H4 (cell line): Measurements from ENCODE around the gene ULBP2. TPM values are rescaled to one million over a fixed set of nuclear protein-coding genes. Genes with fewer than 3 reads are reported as not detected.
"Not testable (repeated sequence)": the region's sequence is repeated elsewhere in the genome, so short reads cannot be mapped to it uniquely, and the experiment has no call there.

ENCODE experiments used
- DNase-seq: peaks from one replicate; pipeline ENCODE4 v3.0.0-alpha.2; 2015; ENCODE audit warnings: low spot score
- total RNA-seq: library from RNA; depleted of rRNA; stranded (reverse); fragments of >200 nt; shearing (Covaris generic); gene quantifications from 2 replicates; pipeline ENCODE4 v1.2.3, GENCODE V29; 2014

ULBP2 gene
- total RNA-seq, 1 experiment from 2014 or later = 15.7 TPM

GRCh38 chr6:149908480-149908879 lies 33.3 kb upstream of the ULBP2 start:
- DNase-seq = not testable (repeated sequence)

- no peak for DNase-seq
These were observed 31.9 kb upstream of the ULBP2 start for GRCh38 chr6:149909701-149910470.

- no peak for DNase-seq
These were observed 31.1 kb upstream of the ULBP2 start for GRCh38 chr6:149910721-149911151.

- DNase-seq = not testable (repeated sequence)
These were observed 29.1 kb upstream of the ULBP2 start for GRCh38 chr6:149912680-149913079.

- no peak for DNase-seq
These were observed 28.7 kb upstream of the ULBP2 start for GRCh38 chr6:149913085-149913484.

GRCh38 chr6:149913540-149914240 lies 28.1 kb upstream of the ULBP2 start:
- no peak for DNase-seq

GRCh38 chr6:149915970-149916865 lies 25.6 kb upstream of the ULBP2 start:
- DNase-seq = no peak

GRCh38 chr6:149917679-149918078 lies 24.1 kb upstream of the ULBP2 start:
- no peak for DNase-seq

- DNase-seq = no peak
These were observed 23.5 kb upstream of the ULBP2 start for GRCh38 chr6:149918151-149918905.

- DNase-seq = not testable (repeated sequence)
These were observed 22.5 kb upstream of the ULBP2 start for GRCh38 chr6:149919126-149919833.

GRCh38 chr6:149919834-149920225 lies 22.0 kb upstream of the ULBP2 start:
- no peak for DNase-seq

- DNase-seq = no peak
These were observed 20.5 kb upstream of the ULBP2 start for GRCh38 chr6:149921361-149921760.

- not testable (repeated sequence) for DNase-seq
These were observed 19.7 kb upstream of the ULBP2 start for GRCh38 chr6:149922091-149922490.

GRCh38 chr6:149922642-149923326 lies 19.0 kb upstream of the ULBP2 start, which contains the start of gene RAET1G:
RAET1G (minus strand) TSS chr6:149923121; CDS start chr6:149923010, 111 bp downstream.
- peak; percentile 27 for DNase-seq

- no peak for DNase-seq
These were observed 18.4 kb upstream of the ULBP2 start for GRCh38 chr6:149923327-149923986.

GRCh38 chr6:149924206-149924932 lies 17.4 kb upstream of the ULBP2 start:
- DNase-seq = no peak

- no peak for DNase-seq
These were observed 16.9 kb upstream of the ULBP2 start for GRCh38 chr6:149924933-149925252.

GRCh38 chr6:149925253-149925973 lies 16.4 kb upstream of the ULBP2 start:
- DNase-seq = no peak
